ENCODE data around the gene NEIL3.

NEIL3 gene

GRCh38 chr4:177309522-177310371 is at the start of gene NEIL3:
Gene NEIL3 (plus strand): TSS chr4:177309874. CDS start chr4:177309954, 80 bp downstream.
- DNase-seq (ENCODE audit: low read depth), result peak; percentile 85
- H3K4me3 ChIP-seq (ENCODE audit: control insufficient read depth, low read depth, low read length), result peak within 1 kb of the TSS; percentile 75
- TF ChIP-seq CTCF (conservative IDR thresholded peaks at IDR 0.05; ENCODE audit: control insufficient read depth, insufficient read depth, low read depth, low read length), result no peak

GRCh38 chr4:177263818-177264217 is 45.9 kb upstream of the NEIL3 start:
- DNase-seq (ENCODE audit: low read depth), result no peak
- H3K4me3 ChIP-seq (ENCODE audit: control insufficient read depth, low read depth, low read length), result no peak overlapping the region
- TF ChIP-seq CTCF (conservative IDR thresholded peaks at IDR 0.05; ENCODE audit: control insufficient read depth, insufficient read depth, low read depth, low read length), result no peak

DNA sequence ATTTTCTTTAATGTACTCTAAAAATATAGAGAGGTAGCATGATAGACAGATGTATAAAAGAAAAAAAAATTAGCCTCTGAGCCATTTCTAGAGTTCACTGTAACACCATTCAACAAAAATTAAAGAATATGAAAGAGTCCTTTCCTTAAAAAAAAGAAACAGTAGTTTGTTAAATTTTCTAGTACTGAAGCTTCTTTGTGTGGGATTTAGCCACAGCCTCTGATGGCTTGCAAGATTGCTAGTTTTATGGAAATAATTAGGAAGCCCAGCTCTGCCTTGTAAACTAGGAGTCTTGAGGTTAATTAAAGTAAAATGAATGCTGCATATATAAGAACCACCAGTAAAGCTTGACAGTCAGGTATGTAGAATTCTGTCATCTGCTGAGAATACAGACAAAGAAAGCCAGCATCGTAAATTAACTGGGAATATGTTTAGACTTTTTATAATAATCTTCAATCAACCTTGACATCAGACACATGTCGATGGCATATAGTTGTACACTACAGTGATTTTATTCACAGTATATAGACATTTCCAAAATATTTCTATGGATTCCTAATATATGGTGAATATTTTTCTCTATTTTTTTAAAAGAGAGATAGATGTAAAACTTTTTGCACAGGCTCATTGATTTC is 44.8 kb upstream of the NEIL3 start:
- H3K4me3 ChIP-seq (ENCODE audit: control insufficient read depth, low read depth, low read length), result no peak overlapping the region
- DNase-seq (ENCODE audit: low read depth), result no peak
- TF ChIP-seq CTCF (conservative IDR thresholded peaks at IDR 0.05; ENCODE audit: control insufficient read depth, insufficient read depth, low read depth, low read length), result no peak

DNA sequence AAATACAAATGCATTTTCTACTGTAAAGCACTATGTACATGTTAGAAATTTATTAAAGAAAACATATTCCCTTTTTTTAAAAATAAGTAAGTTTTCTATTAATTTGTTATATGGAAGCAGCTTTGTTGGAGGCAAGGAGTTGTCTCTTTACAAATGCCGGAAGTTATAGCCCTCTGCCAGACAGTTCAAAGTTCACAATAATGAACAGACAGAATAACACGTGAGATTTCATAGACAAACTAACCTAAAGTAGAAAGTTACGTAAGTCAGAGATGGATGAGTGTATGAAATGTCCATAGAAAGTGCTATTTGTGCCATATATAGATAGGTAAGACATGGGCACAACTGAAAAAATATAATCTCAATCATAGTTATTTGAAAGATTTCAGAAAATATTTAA is 43.9 kb upstream of the NEIL3 start:
- no peak for DNase-seq (ENCODE audit: low read depth)
- no peak overlapping the region for H3K4me3 ChIP-seq (ENCODE audit: control insufficient read depth, low read depth, low read length)
- no peak for TF ChIP-seq CTCF (conservative IDR thresholded peaks at IDR 0.05; ENCODE audit: control insufficient read depth, insufficient read depth, low read depth, low read length)

- TF ChIP-seq CTCF (conservative IDR thresholded peaks at IDR 0.05; ENCODE audit: control insufficient read depth, insufficient read depth, low read depth, low read length), result no peak
- no peak for DNase-seq (ENCODE audit: low read depth)
- no peak overlapping the region for H3K4me3 ChIP-seq (ENCODE audit: control insufficient read depth, low read depth, low read length)
These were observed 43.2 kb upstream of the NEIL3 start for GRCh38 chr4:177266506-177266905.

DNA sequence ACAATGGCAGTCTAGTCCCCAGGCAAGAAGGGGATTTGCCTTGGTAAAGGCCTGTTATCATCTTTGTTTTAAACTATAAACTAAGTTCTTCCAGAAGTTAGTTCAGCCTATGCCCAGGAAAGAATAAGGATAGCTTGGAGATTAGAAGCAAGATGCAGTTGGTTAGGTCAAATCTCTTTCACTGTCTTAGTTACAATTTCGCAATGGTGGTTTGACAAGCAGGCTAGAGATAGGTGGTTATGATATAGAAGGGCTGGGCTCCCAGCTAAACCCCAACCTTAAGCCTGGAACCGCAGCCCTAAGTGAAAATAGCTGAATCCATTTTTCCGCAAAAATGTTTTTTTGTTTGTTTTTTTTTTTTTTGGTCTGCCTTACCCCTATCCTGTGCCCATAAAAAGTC is 41.8 kb upstream of the NEIL3 start:
- DNase-seq (ENCODE audit: low read depth), result no peak
- TF ChIP-seq CTCF (conservative IDR thresholded peaks at IDR 0.05; ENCODE audit: control insufficient read depth, insufficient read depth, low read depth, low read length), result no peak
- no peak overlapping the region for H3K4me3 ChIP-seq (ENCODE audit: control insufficient read depth, low read depth, low read length)
